HL-60 (cell line): Measurements from ENCODE around the gene CFAP57.

Experiments
- DNase-seq, 2 experiments: peaks; one replicate each; pipeline ENCODE4 v3.0.0-alpha.2; 2010 to 2020; ENCODE audit warnings: low read depth in 1 of 2, low spot score in 1 of 2
- H3K27ac ChIP-seq: fragments of 250-450 bp; sonication (Bioruptor Pico); replicated peaks from 2 replicates; pipeline ENCODE4 v1.5.1; 2020; ENCODE audit warnings: mild to moderate bottlenecking, moderate library complexity
- H3K27me3 ChIP-seq: fragments of 250-450 bp; sonication (Bioruptor Pico); 2 replicates; pipeline ENCODE4 v1.5.1; 2021; ENCODE audit warnings: mild to moderate bottlenecking, moderate library complexity; ENCODE audit not compliant: insufficient read depth, poor library complexity, severe bottlenecking
- H3K4me3 ChIP-seq: replicated peaks from 2 replicates; pipeline ENCODE4 v1.5.1; 2011; ENCODE audit warnings: mild to moderate bottlenecking, control low read depth, low read length; ENCODE audit not compliant: insufficient read depth
- CTCF ChIP-seq: IDR thresholded peaks from one replicate; pipeline ENCODE4 v1.5.1; 2011; ENCODE audit warnings: low read length, control low read depth, inconsistent platforms; ENCODE audit not compliant: insufficient read depth
- GABPA ChIP-seq: IDR thresholded peaks from 2 replicates; pipeline ENCODE4 v1.6.1; 2012; ENCODE audit warnings: low read depth
- POLR2AphosphoS5 ChIP-seq: IDR thresholded peaks from 2 replicates; pipeline ENCODE4 v1.6.1; 2012; ENCODE audit warnings: low read depth
- REST ChIP-seq: IDR thresholded peaks from 2 replicates; pipeline ENCODE4 v1.6.1; 2012; ENCODE audit warnings: low read depth; ENCODE audit not compliant: insufficient replicate concordance
- SPI1 ChIP-seq: IDR thresholded peaks from 2 replicates; pipeline ENCODE4 v1.6.1; 2012; ENCODE audit warnings: low read depth, mild to moderate bottlenecking, borderline replicate concordance

The CFAP57 gene

GRCh38 chr1:43292216-43292615, 120.1 kb downstream of the CFAP57 start:
- TF ChIP-seq GABPA (no peak), POLR2AphosphoS5 (no peak), SPI1 (no peak), REST (no peak), CTCF (no peak)
- H3K27me3 ChIP-seq = no peaks in the 10 kb centered on the region
- no peak for DNase-seq
- no peak overlapping the region for H3K27ac ChIP-seq
- H3K4me3 ChIP-seq = no peak overlapping the region

- no peak overlapping the region for H3K27ac ChIP-seq
- TF ChIP-seq SPI1 (peak; percentile 21; the same call in 1 of the 2 replicates), REST (no peak)
Observed at GRCh38 chr1:43292679-43293078, 120.5 kb downstream of the CFAP57 start.

GRCh38 chr1:43293176-43293575, 121.0 kb downstream of the CFAP57 start:
- Histone ChIP-seq H3K27me3 (no peaks in the 10 kb centered on the region), H3K4me3 (no peak overlapping the region), H3K27ac (no peak overlapping the region)
- DNase-seq = no peak
- TF ChIP-seq SPI1 (no peak), REST (no peak), CTCF (no peak), POLR2AphosphoS5 (no peak), GABPA (no peak)

More at GRCh38 chr1:43292679-43293078, 120.5 kb downstream of the CFAP57 start:
- no peak for DNase-seq
- Histone ChIP-seq H3K4me3 (no peak overlapping the region), H3K27me3 (no peaks in the 10 kb centered on the region)
